Endothelial cell of umbilical vein (primary cell): ENCODE results near the gene STMP1.

Experiments used
- CTCF ChIP-seq, 2 donors: IDR thresholded peaks; 1 replicate in 1 of 2; 2 replicates in 1 of 2; pipeline ENCODE4 v1.5.1; 2011; ENCODE audit warnings: low read length in 2 of 2, mild to moderate bottlenecking in 2 of 2, moderate library complexity in 2 of 2, control low read depth in 1 of 2, inconsistent platforms in 1 of 2, low read depth in 1 of 2; ENCODE audit not compliant: insufficient read depth in 1 of 2; ENCODE audit errors: extremely low read depth in 1 of 2
- EZH2 ChIP-seq: IDR thresholded peaks from 2 replicates; pipeline ENCODE4 v1.6.1; 2012; ENCODE audit warnings: borderline replicate concordance, low read depth, mild to moderate bottlenecking, moderate library complexity, low read length, inconsistent platforms; ENCODE audit not compliant: severe bottlenecking
- POLR2A ChIP-seq: IDR thresholded peaks from 2 replicates; pipeline ENCODE4 v1.6.1; 2012; ENCODE audit warnings: low read depth, mild to moderate bottlenecking, control low read depth, low read length

- no peak for TF ChIP-seq CTCF (IDR thresholded peaks at IDR 0.05; ENCODE audit: extremely low read depth in 1 of 2, insufficient read depth in 1 of 2, low read depth in 1 of 2, low read length in 2 of 2)
- TF ChIP-seq POLR2A = no peak
- no peak for TF ChIP-seq EZH2
These were observed 11.3 kb upstream of the STMP1 start for GRCh38 chr7:135650831-135651573.
